H9 (cell line): ENCODE measurements around the gene PIAS1. TPM values are rescaled to one million over a fixed set of nuclear protein-coding genes. Genes with fewer than 3 reads are reported as not detected.
A peak's percentile ranks its signal among the peaks of the same experiment; 100 is the strongest.

ENCODE experiments used
- DNase-seq: peaks from one replicate; pipeline ENCODE4 v3.0.0-alpha.2; 2017
- H2AFZ ChIP-seq: one replicate; pipeline ENCODE4 v1.6.1; 2013; ENCODE audit warnings: mild to moderate bottlenecking, low read length, control low read depth, moderate library complexity
- H2AK5ac ChIP-seq: 2 replicates; pipeline ENCODE4 v1.6.1; 2013; ENCODE audit warnings: low read length, control low read depth, mixed read lengths; ENCODE audit not compliant: insufficient read length
- H2BK120ac ChIP-seq: one replicate; pipeline ENCODE4 v1.6.1; 2013; ENCODE audit warnings: low read depth, mild to moderate bottlenecking, low read length, control low read depth, inconsistent platforms; ENCODE audit not compliant: poor library complexity, severe bottlenecking
- H2BK12ac ChIP-seq: 2 replicates; pipeline ENCODE4 v1.6.1; 2013; ENCODE audit warnings: low read length, control low read depth, mixed read lengths, low read depth; ENCODE audit not compliant: insufficient read length
- H2BK15ac ChIP-seq: 2 replicates; pipeline ENCODE4 v1.6.1; 2013; ENCODE audit warnings: low read depth, low read length, control low read depth
- H2BK20ac ChIP-seq: one replicate; pipeline ENCODE4 v1.6.1; 2013; ENCODE audit warnings: low read depth, mild to moderate bottlenecking, low read length, control low read depth, inconsistent platforms; ENCODE audit not compliant: poor library complexity, severe bottlenecking
- H2BK5ac ChIP-seq: 2 replicates; pipeline ENCODE4 v1.6.1; 2013; ENCODE audit warnings: low read length, control low read depth, mixed read lengths; ENCODE audit not compliant: insufficient read length
- H3K14ac ChIP-seq: 2 replicates; pipeline ENCODE4 v1.6.1; 2013; ENCODE audit warnings: low read length, control low read depth; ENCODE audit not compliant: insufficient read depth
- H3K18ac ChIP-seq: 2 replicates; pipeline ENCODE4 v1.6.1; 2013; ENCODE audit warnings: low read depth, mild to moderate bottlenecking, mixed read lengths, low read length, control low read depth; ENCODE audit not compliant: insufficient read length
- H3K23ac ChIP-seq: 2 replicates; pipeline ENCODE4 v1.6.1; 2013; ENCODE audit warnings: low read length, control low read depth, mixed read lengths, low read depth; ENCODE audit not compliant: insufficient read length
- H3K23me2 ChIP-seq: 2 replicates; pipeline ENCODE4 v1.6.1; 2013; ENCODE audit warnings: low read depth, mild to moderate bottlenecking, mixed read lengths, low read length, control low read depth; ENCODE audit not compliant: insufficient read length, poor library complexity, severe bottlenecking
- H3K27ac ChIP-seq: 2 replicates; pipeline ENCODE4 v1.5.1; 2013; ENCODE audit warnings: low read length, control low read depth, mixed read lengths, low read depth; ENCODE audit not compliant: insufficient read length
- H3K27me3 ChIP-seq: 2 replicates; pipeline ENCODE4 v1.6.1; 2013; ENCODE audit warnings: low read length, control low read depth, inconsistent platforms; ENCODE audit not compliant: insufficient read depth
- H3K4ac ChIP-seq: 2 replicates; pipeline ENCODE4 v1.6.1; 2013; ENCODE audit warnings: low read depth, mild to moderate bottlenecking, control low read depth, inconsistent platforms, low read length, moderate library complexity
- H3K4me1 ChIP-seq: 2 replicates; pipeline ENCODE4 v1.6.1; 2013; ENCODE audit warnings: low read length, control low read depth, inconsistent platforms; ENCODE audit not compliant: insufficient read depth
- H3K4me2 ChIP-seq: 2 replicates; pipeline ENCODE4 v1.6.1; 2013; ENCODE audit warnings: low read length, control low read depth, mixed read lengths; ENCODE audit not compliant: insufficient read length, insufficient read depth
- H3K56ac ChIP-seq: 2 replicates; pipeline ENCODE4 v1.6.1; 2013; ENCODE audit warnings: low read depth, mild to moderate bottlenecking, mixed read lengths, low read length, control low read depth; ENCODE audit not compliant: insufficient read length
- H3K79me1 ChIP-seq: 2 replicates; pipeline ENCODE4 v1.6.1; 2013; ENCODE audit warnings: low read depth, mild to moderate bottlenecking, moderate library complexity, low read length, control low read depth, inconsistent platforms; ENCODE audit not compliant: insufficient read depth, poor library complexity, severe bottlenecking
- H3K79me2 ChIP-seq: 2 replicates; pipeline ENCODE4 v1.6.1; 2013; ENCODE audit warnings: low read length, control low read depth, inconsistent platforms; ENCODE audit not compliant: insufficient read depth
- H3K9ac ChIP-seq: 2 replicates; pipeline ENCODE4 v1.6.1; 2013; ENCODE audit warnings: low read length, control low read depth, mixed read lengths; ENCODE audit not compliant: insufficient read length; ENCODE audit errors: extremely low read depth
- H3K9me3 ChIP-seq: one replicate; pipeline ENCODE4 v1.6.1; 2013; ENCODE audit warnings: low read depth, low read length, inconsistent platforms; ENCODE audit not compliant: control insufficient read depth
- H3T11ph ChIP-seq: one replicate; pipeline ENCODE4 v1.6.1; 2013; ENCODE audit warnings: mild to moderate bottlenecking, low read length, control low read depth, inconsistent platforms
- H4K20me1 ChIP-seq: one replicate; pipeline ENCODE4 v1.6.1; 2013; ENCODE audit not compliant: control insufficient read depth, insufficient read length, insufficient read depth
- H4K5ac ChIP-seq: 2 replicates; pipeline ENCODE4 v1.6.1; 2013; ENCODE audit warnings: low read depth, mild to moderate bottlenecking, mixed read lengths, low read length, control low read depth; ENCODE audit not compliant: insufficient read length
- H4K8ac ChIP-seq: replicated peaks from 2 replicates; pipeline ENCODE4 v1.6.1; 2013; ENCODE audit warnings: low read length, control low read depth, mixed read lengths, low read depth; ENCODE audit not compliant: insufficient read length
- H4K91ac ChIP-seq: 2 replicates; pipeline ENCODE4 v1.6.1; 2013; ENCODE audit warnings: low read depth, mild to moderate bottlenecking, moderate library complexity, mixed read lengths, low read length, control low read depth; ENCODE audit not compliant: insufficient read length
- H3K27ac Mint-ChIP-seq, 3 experiments: 2 replicates in 2 of 3; 3 replicates in 1 of 3; pipeline ENCODE4 v1.8.0; 2020 to 2021; ENCODE audit warnings: mixed read lengths in 3 of 3, mild to moderate bottlenecking in 1 of 3, moderate library complexity in 1 of 3
- H3K27me3 Mint-ChIP-seq: 2 replicates; pipeline ENCODE4 v1.8.0; 2021; ENCODE audit warnings: low read depth, mild to moderate bottlenecking, moderate library complexity, mixed read lengths
- H3K36me3 Mint-ChIP-seq, 3 experiments: 2 replicates in 2 of 3; 3 replicates in 1 of 3; pipeline ENCODE4 v1.8.0; 2020 to 2021; ENCODE audit warnings: low read depth in 3 of 3, mixed read lengths in 3 of 3; ENCODE audit not compliant: insufficient read depth in 1 of 3
- H3K4me1 Mint-ChIP-seq, 2 experiments: 2 replicates each; pipeline ENCODE4 v1.8.0; 2020; ENCODE audit warnings: mixed read lengths in 2 of 2
- H3K4me3 Mint-ChIP-seq, 2 experiments: 2 replicates in 1 of 2; 3 replicates in 1 of 2; pipeline ENCODE4 v1.8.0; 2020 to 2021; ENCODE audit warnings: mild to moderate bottlenecking in 2 of 2, mixed read lengths in 2 of 2, moderate library complexity in 1 of 2
- H3K9me3 Mint-ChIP-seq, 2 experiments: 2 replicates in 1 of 2; 3 replicates in 1 of 2; pipeline ENCODE4 v1.8.0; 2020; ENCODE audit warnings: mild to moderate bottlenecking in 2 of 2, mixed read lengths in 2 of 2, moderate library complexity in 1 of 2
- WGBS: extraction: QIAGEN DNeasy Blood & Tissue Kit; methylation state at CpG from one replicate; pipeline ENCODE4 v1.1.7; 2013; ENCODE audit warnings: missing lambda C conversion rate, low lambda C conversion rate, mixed read lengths; ENCODE audit not compliant: insufficient read length; ENCODE audit errors: extremely low coverage; 5-methylcytosine and 5-hydroxymethylcytosine counted together
- total RNA-seq: library from RNA; stranded (reverse); gene quantifications from 2 replicates; pipeline ENCODE4 v1.2.1, GENCODE V29; 2021
- TF ChIP-seq, protein P1 (sequence below): fragments of 200-600 bp; sonication (generic); conservative IDR thresholded peaks from 3 replicates; pipeline ENCODE4 v1.8.0; 2021; ENCODE audit warnings: antibody characterized with exemption, mild to moderate bottlenecking

Gene PIAS1
- total RNA-seq, 1 experiment from 2014 or later = 31.1 TPM

DNA sequence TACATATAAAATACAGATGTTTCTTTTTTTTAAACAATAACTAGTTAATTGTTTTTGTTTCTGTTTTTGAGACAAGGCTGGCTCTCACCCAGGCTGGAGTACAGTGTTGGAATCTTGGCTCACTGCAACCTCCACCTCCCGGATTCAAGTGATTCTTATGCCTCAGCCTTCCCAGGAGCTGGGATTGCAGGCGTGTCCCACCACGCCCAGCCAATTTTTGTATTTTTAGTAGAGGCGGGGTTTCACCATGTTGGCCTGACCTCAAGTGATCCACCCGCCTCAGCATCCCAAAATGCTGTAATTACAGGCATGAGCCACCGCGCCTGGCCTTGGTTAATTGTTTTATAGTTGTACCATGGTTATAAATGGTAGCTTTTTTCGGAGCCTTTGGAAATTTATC lies 72.3 kb downstream of the PIAS1 start:
- Histone ChIP-seq H3K14ac (no peak overlapping the region), H4K91ac (no peak overlapping the region), H3K9ac (no peak overlapping the region), H3K4ac (no peak overlapping the region), H3K23ac (no peak overlapping the region), H3K4me1 (no peaks in the 10 kb centered on the region), H2AFZ (no peak overlapping the region), H4K20me1 (no peaks in the 10 kb centered on the region), H3K23me2 (no peaks in the 10 kb centered on the region), H2BK12ac (no peak overlapping the region), H4K8ac (no peak overlapping the region), H2BK20ac (no peak overlapping the region), H3K4me2 (no peak overlapping the region), H3K79me1 (no peaks in the 10 kb centered on the region), H2BK120ac (no peak overlapping the region), H3K9me3 (no peaks in the 10 kb centered on the region), H3K79me2 (no peaks in the 10 kb centered on the region), H3T11ph (no peak overlapping the region), H3K27ac (no peak overlapping the region), H4K5ac (no peak overlapping the region), H3K18ac (no peak overlapping the region), H2BK15ac (no peak overlapping the region), H2AK5ac (no peak overlapping the region), H3K27me3 (no peaks in the 10 kb centered on the region), H3K56ac (no peak overlapping the region), H2BK5ac (no peak overlapping the region)
- Mint-ChIP-seq H3K9me3 (no peaks in the 10 kb centered on the region), H3K4me3 (no peak overlapping the region), H3K27me3 (no peaks in the 10 kb centered on the region), H3K27ac (peak overlapping the region in 1 of 3 experiments; percentile 29; a peak in 1 of 7 replicates), H3K4me1 (no peaks in the 10 kb centered on the region), H3K36me3 (peaks cover 0 to 8% (median 2%) of the 10 kb centered on the region in 3 experiments; a peak in 4 of 7 replicates)
- WGBS = no CpG with 5 or more reads among the region's 8 CpGs
- DNase-seq = no peak
- TF ChIP-seq, protein P1, sequence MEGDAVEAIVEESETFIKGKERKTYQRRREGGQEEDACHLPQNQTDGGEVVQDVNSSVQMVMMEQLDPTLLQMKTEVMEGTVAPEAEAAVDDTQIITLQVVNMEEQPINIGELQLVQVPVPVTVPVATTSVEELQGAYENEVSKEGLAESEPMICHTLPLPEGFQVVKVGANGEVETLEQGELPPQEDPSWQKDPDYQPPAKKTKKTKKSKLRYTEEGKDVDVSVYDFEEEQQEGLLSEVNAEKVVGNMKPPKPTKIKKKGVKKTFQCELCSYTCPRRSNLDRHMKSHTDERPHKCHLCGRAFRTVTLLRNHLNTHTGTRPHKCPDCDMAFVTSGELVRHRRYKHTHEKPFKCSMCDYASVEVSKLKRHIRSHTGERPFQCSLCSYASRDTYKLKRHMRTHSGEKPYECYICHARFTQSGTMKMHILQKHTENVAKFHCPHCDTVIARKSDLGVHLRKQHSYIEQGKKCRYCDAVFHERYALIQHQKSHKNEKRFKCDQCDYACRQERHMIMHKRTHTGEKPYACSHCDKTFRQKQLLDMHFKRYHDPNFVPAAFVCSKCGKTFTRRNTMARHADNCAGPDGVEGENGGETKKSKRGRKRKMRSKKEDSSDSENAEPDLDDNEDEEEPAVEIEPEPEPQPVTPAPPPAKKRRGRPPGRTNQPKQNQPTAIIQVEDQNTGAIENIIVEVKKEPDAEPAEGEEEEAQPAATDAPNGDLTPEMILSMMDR = no peak
